CD4-positive, CD25-positive, alpha-beta regulatory T cell (primary cell): ENCODE results near the gene MYBBP1A. TPM values are rescaled to one million over a fixed set of nuclear protein-coding genes. Genes with fewer than 3 reads are reported as not detected.

Experiments used
- ATAC-seq, 2 donors: fragments of 150-1000 bp; cut with Tn5 transposase; one replicate each; pipeline ENCODE4 v1.10.0; 2021; ENCODE audit warnings: low read depth in 2 of 2, moderate number of reproducible peaks in 2 of 2, moderate library complexity in 1 of 2
- DNase-seq, 3 donors: peaks; one replicate each; pipeline versions ENCODE4 v3.0.0 to v3.0.0-alpha.2; 2012 to 2022; ENCODE audit warnings: mixed read lengths in 1 of 3
- H3K27ac ChIP-seq: one replicate; pipeline ENCODE4 v1.7.0; 2013; ENCODE audit warnings: mild to moderate bottlenecking, low read length; ENCODE audit not compliant: insufficient read depth, poor library complexity, severe bottlenecking
- H3K27me3 ChIP-seq: one replicate; pipeline ENCODE4 v1.7.0; 2013; ENCODE audit warnings: low read length; ENCODE audit not compliant: control insufficient read depth, insufficient read depth
- H3K36me3 ChIP-seq: one replicate; pipeline ENCODE4 v1.7.0; 2013; ENCODE audit warnings: mild to moderate bottlenecking, low read length, moderate library complexity; ENCODE audit not compliant: control insufficient read depth, insufficient read depth
- H3K4me1 ChIP-seq: 2 replicates; pipeline ENCODE4 v1.7.0; 2013; ENCODE audit warnings: mild to moderate bottlenecking, low read length; ENCODE audit not compliant: insufficient read depth, control insufficient read depth, poor library complexity, severe bottlenecking
- H3K4me3 ChIP-seq: one replicate; pipeline ENCODE4 v1.7.0; 2013; ENCODE audit warnings: low read depth, mild to moderate bottlenecking, low read length, moderate library complexity
- H3K9me3 ChIP-seq, 2 experiments: 1 replicate in 1 of 2; 2 replicates in 1 of 2; pipeline ENCODE4 v1.7.0; 2013; ENCODE audit warnings: low read length in 2 of 2, mild to moderate bottlenecking in 1 of 2, moderate library complexity in 1 of 2; ENCODE audit not compliant: control insufficient read depth in 2 of 2
- H3K27ac Mint-ChIP-seq, 3 donors: one replicate each; pipeline ENCODE4 v1.8.0; 2020 to 2022; ENCODE audit warnings: mild to moderate bottlenecking in 3 of 3, mixed read lengths in 3 of 3, moderate library complexity in 2 of 3
- H3K27me3 Mint-ChIP-seq: one replicate; pipeline ENCODE4 v1.8.0; 2022; ENCODE audit warnings: mild to moderate bottlenecking, mixed read lengths
- H3K36me3 Mint-ChIP-seq: one replicate; pipeline ENCODE4 v1.8.0; 2020; ENCODE audit warnings: mixed read lengths
- H3K4me1 Mint-ChIP-seq, 4 donors: one replicate each; pipeline ENCODE4 v1.8.0; 2020 to 2022; ENCODE audit warnings: mixed read lengths in 4 of 4, mild to moderate bottlenecking in 1 of 4
- H3K4me3 Mint-ChIP-seq, 4 donors: one replicate each; pipeline ENCODE4 v1.8.0; 2020 to 2022; ENCODE audit warnings: mild to moderate bottlenecking in 4 of 4, mixed read lengths in 4 of 4, moderate library complexity in 3 of 4
- H3K9me3 Mint-ChIP-seq, 7 donors: one replicate each; pipeline ENCODE4 v1.8.0; 2020 to 2022; ENCODE audit warnings: mixed read lengths in 7 of 7, mild to moderate bottlenecking in 3 of 7, moderate library complexity in 2 of 7
- polyA plus RNA-seq, 4 donors: library from polyadenylated mRNA; unstranded; fragments of 300-500 nt; fragmentation: Illumina TruSeq; gene quantifications; one replicate each; pipeline ENCODE4 v1.2.3, GENCODE V29; 2021
- total RNA-seq: library from RNA; stranded (reverse); gene quantifications from one replicate; pipeline ENCODE4 v1.2.3, GENCODE V29; 2022

The MYBBP1A gene
- total and polyA plus RNA-seq, 5 donors from 2014 or later: 7.7 to 59.3 (median 12.2) TPM

GRCh38 chr17:4549781-4550533 lies 5.2 kb downstream of the MYBBP1A start:
- Histone ChIP-seq H3K27ac (no peak overlapping the region), H3K4me3 (no peak overlapping the region), H3K4me1 (peaks cover 20% of the 10 kb centered on the region), H3K9me3 (no peaks in the 10 kb centered on the region), H3K27me3 (no peaks in the 10 kb centered on the region), H3K36me3 (peaks cover 63% of the 10 kb centered on the region)
- no peaks in the 10 kb centered on the region for H3K27me3 Mint-ChIP-seq
- DNase-seq (no peak), ATAC-seq (no peak)
- peaks cover 0 to 21% (median 9%) of the 10 kb centered on the region in 4 donors for H3K4me1 Mint-ChIP-seq
- peak overlapping the region in 1 of 3 donors; percentile 43 for H3K27ac Mint-ChIP-seq
- H3K4me3 Mint-ChIP-seq: no peak overlapping the region
- H3K36me3 Mint-ChIP-seq: peaks cover 4% of the 10 kb centered on the region
- H3K9me3 Mint-ChIP-seq: no peaks in the 10 kb centered on the region

GRCh38 chr17:4548721-4549531 lies 6.3 kb downstream of the MYBBP1A start:
- Mint-ChIP-seq H3K4me3 (no peak overlapping the region), H3K27ac (peak overlapping the region in 1 of 3 donors; percentile 52), H3K36me3 (peaks cover 4% of the 10 kb centered on the region), H3K4me1 (peaks cover 0 to 11% (median under 1%) of the 10 kb centered on the region in 4 donors), H3K9me3 (no peaks in the 10 kb centered on the region), H3K27me3 (no peaks in the 10 kb centered on the region)
- Histone ChIP-seq H3K36me3 (peaks cover 65% of the 10 kb centered on the region), H3K4me3 (no peak overlapping the region), H3K27ac (no peak overlapping the region), H3K27me3 (no peaks in the 10 kb centered on the region), H3K9me3 (no peaks in the 10 kb centered on the region), H3K4me1 (peaks cover 10% of the 10 kb centered on the region)
- no peak for DNase-seq
- ATAC-seq: no peak

GRCh38 chr17:4548061-4548461 lies 7.1 kb downstream of the MYBBP1A start:
- H3K36me3 ChIP-seq: peaks cover 67% of the 10 kb centered on the region
- peaks cover 4% of the 10 kb centered on the region for H3K36me3 Mint-ChIP-seq

GRCh38 chr17:4547118-4547906 lies 7.9 kb downstream of the MYBBP1A start:
- H3K27ac Mint-ChIP-seq: no peak overlapping the region
- Histone ChIP-seq H3K4me1 (no peaks in the 10 kb centered on the region), H3K27me3 (no peaks in the 10 kb centered on the region), H3K9me3 (no peaks in the 10 kb centered on the region), H3K36me3 (peaks cover 66% of the 10 kb centered on the region), H3K4me3 (no peak overlapping the region), H3K27ac (no peak overlapping the region)
- DNase-seq (no peak), ATAC-seq (no peak)
- H3K9me3 Mint-ChIP-seq: no peaks in the 10 kb centered on the region
- peaks cover 4% of the 10 kb centered on the region for H3K36me3 Mint-ChIP-seq
- H3K4me1 Mint-ChIP-seq: peaks cover 0 to 6% (median under 1%) of the 10 kb centered on the region in 4 donors
- H3K4me3 Mint-ChIP-seq: no peak overlapping the region
- no peaks in the 10 kb centered on the region for H3K27me3 Mint-ChIP-seq

More at GRCh38 chr17:4548061-4548461, 7.1 kb downstream of the MYBBP1A start:
- Histone ChIP-seq H3K4me1 (peaks cover 1% of the 10 kb centered on the region), H3K9me3 (no peaks in the 10 kb centered on the region), H3K27me3 (no peaks in the 10 kb centered on the region), H3K4me3 (no peak overlapping the region), H3K27ac (no peak overlapping the region)
- peaks cover 0 to 6% (median under 1%) of the 10 kb centered on the region in 4 donors for H3K4me1 Mint-ChIP-seq
- no peaks in the 10 kb centered on the region for H3K27me3 Mint-ChIP-seq
- H3K27ac Mint-ChIP-seq: no peak overlapping the region
- no peaks in the 10 kb centered on the region for H3K9me3 Mint-ChIP-seq
- H3K4me3 Mint-ChIP-seq: no peak overlapping the region
- ATAC-seq (no peak), DNase-seq (no peak)

DNA sequence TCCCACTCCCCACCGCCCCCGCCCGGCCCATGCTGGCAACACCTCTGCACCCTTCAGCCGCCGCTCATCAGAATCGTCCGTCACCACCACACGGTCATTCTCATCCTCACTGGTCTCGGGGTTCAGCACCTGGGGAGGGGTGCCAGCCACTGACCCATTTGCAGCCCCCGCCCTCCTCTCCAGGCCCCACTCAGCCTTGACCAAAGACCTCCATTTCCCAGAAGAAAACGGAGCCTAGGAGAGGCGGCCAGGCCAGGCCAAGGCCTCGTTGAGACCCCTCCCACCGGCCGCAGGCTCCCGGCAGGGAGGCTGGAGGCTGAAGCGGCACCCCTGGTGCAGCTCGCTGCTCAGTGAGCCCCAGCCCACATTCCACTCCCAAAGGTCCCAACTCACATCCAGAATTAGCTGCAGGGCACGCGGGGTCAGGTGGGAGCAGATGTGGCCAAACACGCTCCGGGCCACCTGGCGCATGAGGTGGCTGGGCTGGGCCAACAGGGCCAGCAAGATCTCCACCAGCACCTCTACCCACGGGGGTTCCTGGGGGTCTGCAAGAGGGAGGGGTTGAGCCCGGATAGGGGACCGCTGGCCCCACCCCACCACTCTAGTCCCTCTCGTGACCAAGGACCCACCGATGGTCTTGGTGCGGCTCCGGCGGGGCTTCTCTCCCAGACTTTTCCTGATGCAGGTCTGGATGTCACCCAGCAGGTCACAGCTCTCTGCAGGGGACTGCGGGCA lies 9.8 kb downstream of the MYBBP1A start:
- peak overlapping the region in 1 of 3 donors; percentile 48 for H3K27ac Mint-ChIP-seq
- H3K4me1 Mint-ChIP-seq: peaks cover 0 to 3% (median 0%) of the 10 kb centered on the region in 4 donors
- Histone ChIP-seq H3K4me1 (no peaks in the 10 kb centered on the region), H3K27ac (no peak overlapping the region), H3K36me3 (peaks cover 61% of the 10 kb centered on the region), H3K27me3 (no peaks in the 10 kb centered on the region), H3K9me3 (no peaks in the 10 kb centered on the region), H3K4me3 (no peak overlapping the region)
- ATAC-seq (no peak), DNase-seq (no peak)
- no peaks in the 10 kb centered on the region for H3K9me3 Mint-ChIP-seq
- H3K27me3 Mint-ChIP-seq: no peaks in the 10 kb centered on the region
- H3K36me3 Mint-ChIP-seq: no peaks in the 10 kb centered on the region
- H3K4me3 Mint-ChIP-seq: no peak overlapping the region

GRCh38 chr17:4544951-4545216 lies 10.3 kb downstream of the MYBBP1A start:
- Histone ChIP-seq H3K36me3 (peaks cover 56% of the 10 kb centered on the region), H3K27ac (no peak overlapping the region), H3K4me1 (no peaks in the 10 kb centered on the region), H3K4me3 (no peak overlapping the region), H3K27me3 (no peaks in the 10 kb centered on the region), H3K9me3 (no peaks in the 10 kb centered on the region)
- Mint-ChIP-seq H3K27ac (no peak overlapping the region), H3K27me3 (no peaks in the 10 kb centered on the region), H3K9me3 (no peaks in the 10 kb centered on the region), H3K4me1 (peaks cover 0 to 2% (median 0%) of the 10 kb centered on the region in 4 donors), H3K36me3 (no peaks in the 10 kb centered on the region), H3K4me3 (no peak overlapping the region)
- DNase-seq: no peak
- no peak for ATAC-seq
